PFSK-1 (cell line): Measurements from ENCODE around the gene FAM13A.

Source experiments
- FOXP2 ChIP-seq: optimal IDR thresholded peaks from 2 replicates; pipeline ENCODE3; 2011; ENCODE audit warnings: borderline replicate concordance, control low read depth, inconsistent platforms; ENCODE audit not compliant: insufficient read depth; ENCODE audit errors: extremely low read length, extremely low read depth
- POLR2AphosphoS5 ChIP-seq: IDR thresholded peaks from 2 replicates; pipeline ENCODE4 v1.6.1; 2012; ENCODE audit warnings: low read depth, mild to moderate bottlenecking, control low read depth, low read length, moderate library complexity
- SIN3A ChIP-seq: IDR thresholded peaks from 2 replicates; pipeline ENCODE4 v1.6.1; 2012; ENCODE audit warnings: mild to moderate bottlenecking, low read length, moderate library complexity, borderline replicate concordance; ENCODE audit not compliant: insufficient read depth
- TAF1 ChIP-seq: IDR thresholded peaks from 2 replicates; pipeline ENCODE4 v1.6.1; 2012; ENCODE audit warnings: low read length, control low read depth, borderline replicate concordance; ENCODE audit not compliant: insufficient read depth
- TF ChIP-seq, protein P1 (sequence below), 2 experiments: IDR thresholded peaks; 2 replicates each; pipeline versions ENCODE4 v1.6.1 to v1.8.0; 2011 to 2012; ENCODE audit warnings: low read depth in 2 of 2, low read length in 2 of 2, control low read depth in 1 of 2, inconsistent platforms in 1 of 2, mild to moderate bottlenecking in 1 of 2, moderate library complexity in 1 of 2; ENCODE audit not compliant: insufficient read depth in 1 of 2

The FAM13A gene

DNA sequence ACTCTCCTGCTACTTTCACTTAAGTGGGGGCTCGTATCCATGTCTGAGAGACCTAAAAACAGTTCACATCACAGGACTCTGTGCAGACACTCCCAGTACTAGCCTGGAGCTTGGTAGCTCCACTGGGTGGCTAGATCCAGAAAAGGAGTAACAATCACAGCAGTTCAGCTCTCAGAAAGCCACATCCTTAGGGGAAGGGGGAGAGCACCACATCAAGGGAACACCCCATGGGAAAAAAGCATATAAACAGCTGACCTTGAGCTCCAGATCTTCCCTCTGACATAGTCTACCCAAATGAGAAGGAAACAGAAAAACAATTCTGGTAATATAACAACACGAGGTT, 175.8 kb downstream of the FAM13A start:
- TF ChIP-seq POLR2AphosphoS5 = no peak
- TF ChIP-seq SIN3A = no peak
- no peak for TF ChIP-seq TAF1
- TF ChIP-seq, protein P1, sequence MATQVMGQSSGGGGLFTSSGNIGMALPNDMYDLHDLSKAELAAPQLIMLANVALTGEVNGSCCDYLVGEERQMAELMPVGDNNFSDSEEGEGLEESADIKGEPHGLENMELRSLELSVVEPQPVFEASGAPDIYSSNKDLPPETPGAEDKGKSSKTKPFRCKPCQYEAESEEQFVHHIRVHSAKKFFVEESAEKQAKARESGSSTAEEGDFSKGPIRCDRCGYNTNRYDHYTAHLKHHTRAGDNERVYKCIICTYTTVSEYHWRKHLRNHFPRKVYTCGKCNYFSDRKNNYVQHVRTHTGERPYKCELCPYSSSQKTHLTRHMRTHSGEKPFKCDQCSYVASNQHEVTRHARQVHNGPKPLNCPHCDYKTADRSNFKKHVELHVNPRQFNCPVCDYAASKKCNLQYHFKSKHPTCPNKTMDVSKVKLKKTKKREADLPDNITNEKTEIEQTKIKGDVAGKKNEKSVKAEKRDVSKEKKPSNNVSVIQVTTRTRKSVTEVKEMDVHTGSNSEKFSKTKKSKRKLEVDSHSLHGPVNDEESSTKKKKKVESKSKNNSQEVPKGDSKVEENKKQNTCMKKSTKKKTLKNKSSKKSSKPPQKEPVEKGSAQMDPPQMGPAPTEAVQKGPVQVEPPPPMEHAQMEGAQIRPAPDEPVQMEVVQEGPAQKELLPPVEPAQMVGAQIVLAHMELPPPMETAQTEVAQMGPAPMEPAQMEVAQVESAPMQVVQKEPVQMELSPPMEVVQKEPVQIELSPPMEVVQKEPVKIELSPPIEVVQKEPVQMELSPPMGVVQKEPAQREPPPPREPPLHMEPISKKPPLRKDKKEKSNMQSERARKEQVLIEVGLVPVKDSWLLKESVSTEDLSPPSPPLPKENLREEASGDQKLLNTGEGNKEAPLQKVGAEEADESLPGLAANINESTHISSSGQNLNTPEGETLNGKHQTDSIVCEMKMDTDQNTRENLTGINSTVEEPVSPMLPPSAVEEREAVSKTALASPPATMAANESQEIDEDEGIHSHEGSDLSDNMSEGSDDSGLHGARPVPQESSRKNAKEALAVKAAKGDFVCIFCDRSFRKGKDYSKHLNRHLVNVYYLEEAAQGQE (IDR thresholded peaks at IDR 0.05; ENCODE audit: insufficient read depth in 1 of 2, low read depth in 2 of 2, low read length in 2 of 2) = no peak
- TF ChIP-seq FOXP2 = no peak

DNA sequence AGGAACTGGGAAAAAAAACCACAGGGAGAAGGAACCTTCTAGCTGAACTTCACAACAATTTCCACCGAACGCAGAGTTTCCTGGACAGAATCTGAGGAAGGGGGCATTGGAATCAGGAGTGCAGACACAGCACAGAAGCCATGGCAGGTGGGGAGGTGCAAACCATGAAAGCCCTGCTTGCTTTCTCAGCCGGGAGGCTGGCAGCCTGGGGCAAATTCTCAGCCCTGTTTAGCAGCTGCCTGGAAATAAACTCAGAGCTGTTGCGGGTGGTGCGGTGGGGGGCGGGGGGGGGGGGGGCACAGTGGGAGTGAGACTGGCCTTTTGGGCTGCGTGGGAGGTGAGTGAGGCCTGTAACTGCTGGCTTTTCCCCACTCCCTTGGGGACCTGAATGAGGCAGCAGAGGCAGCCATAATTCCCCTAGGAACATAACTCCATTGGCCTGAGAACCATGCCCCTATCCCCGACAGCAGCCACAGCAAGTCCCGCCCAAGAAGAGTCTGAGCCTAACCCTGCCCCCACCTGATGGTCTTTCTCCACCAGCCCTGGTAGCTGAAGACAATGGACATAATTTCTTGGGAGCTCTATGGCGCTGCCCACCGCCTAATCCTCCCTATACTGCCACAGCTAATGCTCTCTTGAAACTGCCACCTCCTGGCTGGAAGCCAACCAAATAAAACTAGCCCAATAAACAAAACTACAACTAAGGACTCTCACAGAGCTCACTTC, 176.3 kb downstream of the FAM13A start:
- TF ChIP-seq TAF1 (no peak), POLR2AphosphoS5 (no peak)
- TF ChIP-seq, protein P1 (IDR thresholded peaks at IDR 0.05; ENCODE audit: insufficient read depth in 1 of 2, low read depth in 2 of 2, low read length in 2 of 2) = no peak

DNA sequence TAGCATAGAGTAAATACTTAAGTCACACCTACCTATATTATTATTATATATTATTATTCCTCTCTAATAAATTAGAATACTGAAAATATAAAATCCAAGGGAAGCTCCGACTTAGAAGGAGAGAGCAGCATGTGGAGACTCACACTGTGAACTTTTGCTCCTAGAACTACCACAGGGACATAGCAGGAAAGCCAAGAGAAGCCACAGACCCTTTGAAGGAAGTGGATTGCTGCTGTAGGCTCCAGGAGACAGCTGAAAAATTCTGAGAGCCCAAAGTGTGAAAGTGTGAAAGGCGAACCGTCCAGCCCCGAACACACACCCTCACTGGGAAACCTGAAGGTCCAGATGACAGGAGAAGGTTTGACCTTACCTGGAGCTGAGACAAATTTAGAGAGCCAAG, 177.0 kb downstream of the FAM13A start:
- TF ChIP-seq FOXP2 (no peak), TAF1 (no peak), SIN3A (no peak), POLR2AphosphoS5 (no peak)
- TF ChIP-seq, protein P1 (IDR thresholded peaks at IDR 0.05; ENCODE audit: insufficient read depth in 1 of 2, low read depth in 2 of 2, low read length in 2 of 2) = no peak

DNA sequence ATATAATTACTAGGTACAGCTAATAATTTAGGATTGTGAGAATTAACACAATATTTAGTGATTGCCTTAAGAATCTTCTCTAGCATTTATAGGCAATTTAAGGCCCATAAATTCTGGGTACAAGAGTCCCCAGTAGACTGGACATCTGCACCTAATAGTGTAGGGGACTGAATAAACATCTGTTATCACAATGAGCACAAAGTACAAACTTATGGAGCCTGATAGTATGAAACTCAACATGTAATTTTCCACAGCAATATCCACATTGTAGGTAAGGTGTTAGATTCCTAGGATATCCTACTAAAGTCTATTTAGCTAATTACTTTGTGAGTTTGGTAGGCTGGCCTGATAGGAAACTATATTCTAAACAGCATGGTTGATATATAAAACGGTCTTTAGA, 178.3 kb downstream of the FAM13A start:
- TF ChIP-seq TAF1 (no peak), POLR2AphosphoS5 (no peak), FOXP2 (no peak), SIN3A (no peak)
- TF ChIP-seq, protein P1 (IDR thresholded peaks at IDR 0.05; ENCODE audit: insufficient read depth in 1 of 2, low read depth in 2 of 2, low read length in 2 of 2) = no peak

DNA sequence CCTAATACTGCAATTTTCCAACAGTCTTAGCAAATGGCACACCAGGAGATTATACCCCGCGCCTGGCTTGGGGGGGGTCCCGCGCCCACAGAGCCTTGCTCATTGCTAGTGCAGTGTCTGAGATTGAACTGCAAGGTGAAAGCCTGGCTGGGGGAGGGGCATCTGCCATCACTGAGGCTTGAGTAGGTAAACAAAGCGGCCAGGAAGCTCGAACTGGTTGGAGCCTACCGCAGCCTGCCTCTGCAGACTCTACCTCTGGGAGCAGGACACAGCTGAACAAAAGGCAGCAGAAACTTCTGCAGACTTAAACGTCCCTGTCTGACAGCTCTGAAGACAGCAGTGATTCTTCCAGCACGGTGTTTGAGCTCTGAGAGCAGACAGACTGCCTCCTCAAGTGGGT, 186.6 kb downstream of the FAM13A start:
- TF ChIP-seq, protein P1 (IDR thresholded peaks at IDR 0.05; ENCODE audit: insufficient read depth in 1 of 2, low read depth in 2 of 2, low read length in 2 of 2) = no peak
- no peak for TF ChIP-seq POLR2AphosphoS5
- no peak for TF ChIP-seq FOXP2
- TF ChIP-seq TAF1 = no peak
- TF ChIP-seq SIN3A = no peak
